Activated T-cell treated with anti-CD3 and anti-CD28 coated beads, Interleukin-2, amount 50 U/mL, for 72 hours (primary cell): Measurements from ENCODE around the gene BEAN1. TPM values are rescaled to one million over a fixed set of nuclear protein-coding genes. Genes with fewer than 3 reads are reported as not detected.

ENCODE experiments used
- ATAC-seq, 2 donors: fragments of 150-1000 bp; cut with Tn5 transposase; replicated peaks in 1 of 2; 2 replicates each; pipeline ENCODE4 v1.10.0; 2021; ENCODE audit warnings: moderate library complexity in 2 of 2, mild to moderate bottlenecking in 1 of 2
- DNase-seq, 2 donors: peaks; one replicate each; pipeline ENCODE4 v3.0.0; 2021 to 2022; ENCODE audit warnings: mixed read lengths in 1 of 2
- H3K27ac Mint-ChIP-seq: one replicate; pipeline ENCODE4 v1.8.0; 2022; ENCODE audit warnings: mild to moderate bottlenecking, moderate library complexity, mixed read lengths
- H3K27me3 Mint-ChIP-seq: one replicate; pipeline ENCODE4 v1.8.0; 2022; ENCODE audit warnings: low read depth, mixed read lengths
- H3K36me3 Mint-ChIP-seq, 2 donors: one replicate each; pipeline ENCODE4 v1.8.0; 2022; ENCODE audit warnings: mixed read lengths in 2 of 2, mild to moderate bottlenecking in 1 of 2; ENCODE audit not compliant: insufficient read depth in 2 of 2
- H3K4me1 Mint-ChIP-seq: one replicate; pipeline ENCODE4 v1.8.0; 2022; ENCODE audit warnings: low read depth, mixed read lengths
- H3K4me3 Mint-ChIP-seq, 2 donors: one replicate each; pipeline ENCODE4 v1.8.0; 2022; ENCODE audit warnings: mild to moderate bottlenecking in 2 of 2, mixed read lengths in 2 of 2, moderate library complexity in 2 of 2
- H3K9me3 Mint-ChIP-seq, 2 donors: one replicate each; pipeline ENCODE4 v1.8.0; 2022; ENCODE audit warnings: mixed read lengths in 2 of 2
- total RNA-seq, 2 donors: library from RNA; stranded (reverse); gene quantifications; one replicate each; pipeline ENCODE4 v1.2.3, GENCODE V29; 2022

Gene BEAN1
- total RNA-seq, 2 donors from 2014 or later = not detected

GRCh38 chr16:66401610-66402009 lies 25.5 kb upstream of the BEAN1 start:
- no peak for DNase-seq
- H3K4me1 Mint-ChIP-seq = no peaks in the 10 kb centered on the region
- H3K36me3 Mint-ChIP-seq = no peaks in the 10 kb centered on the region
- ATAC-seq = no peak
- H3K4me3 Mint-ChIP-seq = no peak overlapping the region
- H3K27me3 Mint-ChIP-seq = peaks cover 17% of the 10 kb centered on the region
- no peaks in the 10 kb centered on the region for H3K9me3 Mint-ChIP-seq
- H3K27ac Mint-ChIP-seq = no peak overlapping the region

- H3K4me1 Mint-ChIP-seq = peaks cover 4% of the 10 kb centered on the region
- H3K27me3 Mint-ChIP-seq = peaks cover 17% of the 10 kb centered on the region
- no peaks in the 10 kb centered on the region for H3K9me3 Mint-ChIP-seq
- no peak overlapping the region for H3K27ac Mint-ChIP-seq
- H3K4me3 Mint-ChIP-seq = no peak overlapping the region
- ATAC-seq (no peak), DNase-seq (no peak)
- H3K36me3 Mint-ChIP-seq = no peaks in the 10 kb centered on the region
These were observed 24.9 kb upstream of the BEAN1 start for GRCh38 chr16:66402166-66402565.

GRCh38 chr16:66402591-66403230 lies 24.4 kb upstream of the BEAN1 start:
- Mint-ChIP-seq H3K9me3 (no peaks in the 10 kb centered on the region), H3K4me3 (no peak overlapping the region), H3K36me3 (no peaks in the 10 kb centered on the region), H3K4me1 (peaks cover 7% of the 10 kb centered on the region), H3K27ac (no peak overlapping the region), H3K27me3 (peaks cover 17% of the 10 kb centered on the region)
- ATAC-seq = no peak
- DNase-seq = no peak

GRCh38 chr16:66403531-66404145 lies 23.5 kb upstream of the BEAN1 start:
- H3K4me3 Mint-ChIP-seq = no peak overlapping the region
- no peaks in the 10 kb centered on the region for H3K36me3 Mint-ChIP-seq
- ATAC-seq = no peak
- H3K4me1 Mint-ChIP-seq = peaks cover 16% of the 10 kb centered on the region
- no peaks in the 10 kb centered on the region for H3K9me3 Mint-ChIP-seq
- H3K27ac Mint-ChIP-seq = no peak overlapping the region
- no peak for DNase-seq
- peaks cover 17% of the 10 kb centered on the region for H3K27me3 Mint-ChIP-seq

GRCh38 chr16:66405057-66405783 lies 21.9 kb upstream of the BEAN1 start:
- no peaks in the 10 kb centered on the region for H3K9me3 Mint-ChIP-seq
- no peaks in the 10 kb centered on the region for H3K36me3 Mint-ChIP-seq
- peaks cover 23% of the 10 kb centered on the region for H3K4me1 Mint-ChIP-seq
- no peak overlapping the region for H3K4me3 Mint-ChIP-seq
- no peak overlapping the region for H3K27ac Mint-ChIP-seq
- DNase-seq = no peak
- H3K27me3 Mint-ChIP-seq = peaks cover 17% of the 10 kb centered on the region
- no peak for ATAC-seq

- H3K9me3 Mint-ChIP-seq = peaks cover 0 to 3% of the 10 kb centered on the region in 2 donors
- peak overlapping the region; percentile 40 for H3K27ac Mint-ChIP-seq
- ATAC-seq = peak; percentile 86 to 88
- H3K4me1 Mint-ChIP-seq = peaks cover 23% of the 10 kb centered on the region
- peak; percentile 87 to 92 for DNase-seq
- H3K27me3 Mint-ChIP-seq = peaks cover 17% of the 10 kb centered on the region
- peaks cover 3 to 5% of the 10 kb centered on the region in 2 donors for H3K36me3 Mint-ChIP-seq
- H3K4me3 Mint-ChIP-seq = peak overlapping the region; percentile 88 to 95
These were observed 20.4 kb upstream of the BEAN1 start for GRCh38 chr16:66406534-66407221.

- peak overlapping the region; percentile 89 to 90 for H3K4me3 Mint-ChIP-seq
- ATAC-seq = peak; percentile 71
These were observed 18.7 kb upstream of the BEAN1 start for GRCh38 chr16:66408163-66409048.

GRCh38 chr16:66409156-66409555 lies 17.9 kb upstream of the BEAN1 start:
- Mint-ChIP-seq H3K27me3 (peaks cover 17% of the 10 kb centered on the region), H3K27ac (peak overlapping the region; percentile 77)
- ATAC-seq = no peak

More at GRCh38 chr16:66408163-66409048, 18.7 kb upstream of the BEAN1 start:
- Mint-ChIP-seq H3K36me3 (peaks cover 5% of the 10 kb centered on the region in 2 donors), H3K27me3 (peaks cover 17% of the 10 kb centered on the region), H3K27ac (peak overlapping the region; percentile 97), H3K4me1 (peaks cover 23% of the 10 kb centered on the region), H3K9me3 (peaks cover 2 to 6% of the 10 kb centered on the region in 2 donors)
- peak; percentile 25 to 34 for DNase-seq

GRCh38 chr16:66412182-66412581 lies 14.9 kb upstream of the BEAN1 start:
- Mint-ChIP-seq H3K27me3 (no peaks in the 10 kb centered on the region), H3K4me1 (peaks cover 19% of the 10 kb centered on the region), H3K27ac (no peak overlapping the region), H3K4me3 (no peak overlapping the region), H3K9me3 (peaks cover 4 to 6% of the 10 kb centered on the region in 2 donors), H3K36me3 (peaks cover 5% of the 10 kb centered on the region in 2 donors)
- ATAC-seq (no peak), DNase-seq (no peak)

More at GRCh38 chr16:66409156-66409555, 17.9 kb upstream of the BEAN1 start:
- DNase-seq = no peak
- Mint-ChIP-seq H3K4me3 (peak overlapping the region; percentile 89 to 90), H3K36me3 (peaks cover 5% of the 10 kb centered on the region in 2 donors), H3K9me3 (peaks cover 4 to 6% of the 10 kb centered on the region in 2 donors), H3K4me1 (peaks cover 23% of the 10 kb centered on the region)

GRCh38 chr16:66414891-66415290 lies 12.2 kb upstream of the BEAN1 start:
- H3K9me3 Mint-ChIP-seq = peaks cover 4 to 6% of the 10 kb centered on the region in 2 donors
- DNase-seq (no peak), ATAC-seq (no peak)
- H3K4me3 Mint-ChIP-seq = no peak overlapping the region
- no peak overlapping the region for H3K27ac Mint-ChIP-seq
- H3K27me3 Mint-ChIP-seq = no peaks in the 10 kb centered on the region
- peaks cover 9% of the 10 kb centered on the region for H3K4me1 Mint-ChIP-seq
- peaks cover 5% of the 10 kb centered on the region in 2 donors for H3K36me3 Mint-ChIP-seq

- Mint-ChIP-seq H3K27ac (no peak overlapping the region), H3K9me3 (peaks cover 4% of the 10 kb centered on the region in 2 donors), H3K4me3 (no peak overlapping the region), H3K4me1 (peaks cover 9% of the 10 kb centered on the region), H3K27me3 (no peaks in the 10 kb centered on the region), H3K36me3 (peaks cover 3 to 4% of the 10 kb centered on the region in 2 donors)
- DNase-seq (no peak), ATAC-seq (no peak)
These were observed 11.0 kb upstream of the BEAN1 start for GRCh38 chr16:66416136-66416535.
